ENCODE measurements around the gene GGA1.

- TF ChIP-seq POLR2AphosphoS5 (IDR thresholded peaks at IDR 0.05; ENCODE audit: low read depth, low read length) (no peak), POLR2A (IDR thresholded peaks at IDR 0.05; ENCODE audit: low read depth, low read length) (no peak), TAF1 (IDR thresholded peaks at IDR 0.05; ENCODE audit: low read depth, low read length) (no peak)
Measured at GRCh38 chr22:37566329-37566837, 42.3 kb upstream of the GGA1 start.
